NCI-H187 (cell line): Measurements from ENCODE around the gene UBA7.
A peak's percentile ranks its signal among the peaks of the same experiment; 100 is the strongest.
"Not testable (repeated sequence)": the region's sequence is repeated elsewhere in the genome, so short reads cannot be mapped to it uniquely, and the experiment has no call there.

Source experiments
- DNase-seq, 2 experiments: peaks; one replicate each; lab custom pipeline; 2025; lab: John Stamatoyannopoulos, UW

The UBA7 gene, protein sequence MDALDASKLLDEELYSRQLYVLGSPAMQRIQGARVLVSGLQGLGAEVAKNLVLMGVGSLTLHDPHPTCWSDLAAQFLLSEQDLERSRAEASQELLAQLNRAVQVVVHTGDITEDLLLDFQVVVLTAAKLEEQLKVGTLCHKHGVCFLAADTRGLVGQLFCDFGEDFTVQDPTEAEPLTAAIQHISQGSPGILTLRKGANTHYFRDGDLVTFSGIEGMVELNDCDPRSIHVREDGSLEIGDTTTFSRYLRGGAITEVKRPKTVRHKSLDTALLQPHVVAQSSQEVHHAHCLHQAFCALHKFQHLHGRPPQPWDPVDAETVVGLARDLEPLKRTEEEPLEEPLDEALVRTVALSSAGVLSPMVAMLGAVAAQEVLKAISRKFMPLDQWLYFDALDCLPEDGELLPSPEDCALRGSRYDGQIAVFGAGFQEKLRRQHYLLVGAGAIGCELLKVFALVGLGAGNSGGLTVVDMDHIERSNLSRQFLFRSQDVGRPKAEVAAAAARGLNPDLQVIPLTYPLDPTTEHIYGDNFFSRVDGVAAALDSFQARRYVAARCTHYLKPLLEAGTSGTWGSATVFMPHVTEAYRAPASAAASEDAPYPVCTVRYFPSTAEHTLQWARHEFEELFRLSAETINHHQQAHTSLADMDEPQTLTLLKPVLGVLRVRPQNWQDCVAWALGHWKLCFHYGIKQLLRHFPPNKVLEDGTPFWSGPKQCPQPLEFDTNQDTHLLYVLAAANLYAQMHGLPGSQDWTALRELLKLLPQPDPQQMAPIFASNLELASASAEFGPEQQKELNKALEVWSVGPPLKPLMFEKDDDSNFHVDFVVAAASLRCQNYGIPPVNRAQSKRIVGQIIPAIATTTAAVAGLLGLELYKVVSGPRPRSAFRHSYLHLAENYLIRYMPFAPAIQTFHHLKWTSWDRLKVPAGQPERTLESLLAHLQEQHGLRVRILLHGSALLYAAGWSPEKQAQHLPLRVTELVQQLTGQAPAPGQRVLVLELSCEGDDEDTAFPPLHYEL

DNA sequence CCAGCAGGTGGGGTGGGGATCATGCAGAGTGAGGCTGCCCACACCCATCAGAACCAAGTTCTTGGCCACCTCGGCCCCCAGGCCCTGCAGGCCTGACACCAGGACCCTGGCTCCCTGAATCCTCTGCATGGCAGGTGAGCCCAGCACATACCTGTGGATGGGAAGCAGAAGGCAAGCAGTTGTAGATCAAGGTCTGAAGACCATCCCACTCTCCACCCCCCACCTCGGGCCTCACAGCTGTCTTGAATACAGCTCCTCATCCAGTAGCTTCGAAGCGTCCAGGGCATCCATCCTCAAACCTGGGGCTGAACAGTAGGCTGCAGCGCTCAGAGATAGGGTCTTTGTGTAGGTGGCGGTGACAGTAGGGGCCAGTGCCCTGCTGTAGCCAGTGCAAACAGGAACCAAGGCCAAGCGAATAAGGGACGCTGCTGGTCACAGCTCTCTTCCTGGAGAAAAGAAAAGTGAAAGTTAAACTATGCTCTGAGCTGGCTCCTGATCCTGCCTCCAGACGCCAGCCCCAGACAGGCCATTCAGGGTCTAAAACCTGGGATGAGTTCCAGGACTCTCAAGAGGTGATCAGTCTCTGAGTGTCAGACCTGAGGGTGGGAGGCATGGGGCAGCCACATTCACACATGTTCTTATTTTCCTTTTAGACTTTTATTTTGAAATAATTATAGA is at the start of gene UBA7:
Gene UBA7 (minus strand): TSS at position 457 of the 678 bp plus-strand sequence. CDS start 166 bp downstream, at position 291.
- DNase-seq: no peak

DNA sequence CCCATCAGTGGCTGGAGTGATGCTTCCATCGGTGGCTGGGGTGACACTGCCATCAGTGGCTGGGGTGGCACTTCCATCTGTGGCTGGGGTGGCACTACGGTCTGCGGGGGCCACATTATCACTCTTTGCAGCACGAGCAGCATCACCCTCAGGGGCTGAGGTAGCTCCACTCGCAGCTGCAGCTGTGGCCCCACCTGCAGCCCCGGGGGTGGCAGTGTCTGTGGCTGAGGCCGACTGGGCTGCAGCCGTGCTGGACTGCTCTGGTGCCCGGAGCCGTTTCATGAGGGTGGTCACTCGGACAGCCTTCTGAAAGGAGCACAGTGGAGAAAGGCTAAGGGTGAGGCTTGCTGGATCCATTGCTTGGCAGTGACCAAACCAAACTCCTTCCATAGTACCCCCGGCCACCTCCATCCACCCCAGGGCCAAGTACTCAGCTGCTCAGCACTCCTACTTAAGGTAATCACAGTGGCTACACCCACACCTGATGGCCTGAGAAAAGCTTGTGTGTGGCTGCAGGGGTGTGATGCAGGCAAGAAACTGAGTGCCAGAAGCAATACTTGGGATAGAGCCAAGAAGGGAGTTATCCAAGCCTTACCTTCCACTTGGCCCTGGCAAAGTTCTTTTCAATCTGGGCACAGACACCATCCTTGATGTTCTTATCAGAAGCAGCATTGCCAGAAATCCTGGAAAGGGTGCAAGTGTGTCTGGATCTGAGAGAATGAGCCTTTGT is 46.0 kb upstream of the UBA7 start:
- DNase-seq: no peak

DNA sequence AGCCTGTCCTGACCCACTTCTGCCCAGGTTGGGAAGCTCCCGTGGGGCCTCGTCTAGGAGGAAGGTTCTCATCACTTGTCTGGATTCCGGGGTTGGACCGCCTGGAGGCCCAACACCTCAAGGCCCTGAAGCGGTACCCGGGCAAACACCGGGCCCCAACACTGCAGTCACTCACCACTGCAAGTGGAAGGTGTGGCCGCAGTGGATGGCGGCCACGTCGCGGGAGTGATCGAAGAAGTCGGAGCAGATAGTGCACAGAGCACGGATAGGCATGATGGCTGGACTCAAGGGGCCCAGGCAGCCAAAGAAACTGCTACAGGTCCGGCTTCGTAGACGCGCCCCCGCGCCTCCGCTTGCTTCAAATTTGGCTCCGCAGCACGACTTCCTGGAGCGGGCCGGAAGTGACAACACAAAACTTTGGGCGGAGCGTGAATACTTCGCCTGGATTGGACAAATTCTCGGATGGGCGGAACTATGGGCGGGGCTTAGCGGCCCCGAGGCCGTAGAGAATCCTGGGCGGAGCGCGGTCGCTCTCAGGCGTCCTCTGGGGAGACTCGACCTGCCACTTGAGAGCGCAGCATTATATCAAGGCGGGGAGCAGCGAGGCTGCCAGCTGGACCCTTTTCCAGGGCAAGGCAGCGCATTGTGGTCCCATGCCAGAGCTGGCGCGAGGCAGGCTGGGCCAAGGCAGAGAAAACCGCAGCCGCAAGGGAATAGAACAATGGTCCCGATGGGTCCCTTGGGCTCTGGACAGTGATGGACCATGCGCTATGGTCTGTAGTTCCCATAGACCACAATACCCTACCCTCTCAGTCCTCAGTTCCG is 42.6 kb upstream of the UBA7 start, which contains the start of gene TRAIP:
Gene TRAIP (minus strand): TSS at position 384 of the 825 bp plus-strand sequence. CDS start 111 bp downstream, at position 273.
- DNase-seq: peak; percentile 82 to 89

DNA sequence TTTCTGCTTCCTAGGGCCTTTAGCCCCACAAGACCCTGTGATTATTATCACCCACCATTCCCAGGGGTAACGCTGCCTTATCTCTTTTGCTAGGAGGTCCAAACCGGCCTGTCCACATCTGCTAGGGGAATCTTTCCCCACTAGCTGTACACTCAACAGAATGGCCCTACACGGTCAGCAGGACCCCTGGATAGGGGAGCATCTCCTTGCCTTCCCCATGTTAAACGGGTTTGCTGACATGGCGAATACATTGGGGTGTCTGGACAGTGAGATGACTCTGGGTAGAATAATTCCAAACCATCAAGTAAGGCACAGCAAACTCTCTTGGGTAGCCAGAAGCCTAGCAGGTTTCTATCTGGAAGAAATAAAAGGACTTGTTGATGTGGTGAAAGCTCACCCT is 41.9 kb upstream of the UBA7 start:
- DNase-seq: no peak

DNA sequence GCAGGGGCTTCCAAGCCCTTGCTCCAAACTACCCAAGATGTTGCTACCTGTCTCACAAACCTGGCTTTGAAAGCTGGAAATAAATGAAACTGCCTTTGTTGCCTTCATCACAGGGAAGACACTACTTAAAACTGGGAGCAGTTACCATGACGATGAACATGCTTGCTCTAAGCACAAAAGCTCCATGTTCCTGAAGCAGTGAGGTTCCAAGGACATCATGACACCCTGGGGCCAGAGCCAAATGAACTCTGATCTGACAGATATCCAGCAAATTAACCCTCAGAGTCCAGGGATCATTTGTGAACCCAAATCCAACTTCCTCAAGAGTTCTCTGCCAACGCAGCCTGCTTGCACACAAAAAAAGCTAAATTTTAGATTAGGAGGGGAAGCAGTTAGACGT is 31.9 kb upstream of the UBA7 start:
- no peak for DNase-seq

DNA sequence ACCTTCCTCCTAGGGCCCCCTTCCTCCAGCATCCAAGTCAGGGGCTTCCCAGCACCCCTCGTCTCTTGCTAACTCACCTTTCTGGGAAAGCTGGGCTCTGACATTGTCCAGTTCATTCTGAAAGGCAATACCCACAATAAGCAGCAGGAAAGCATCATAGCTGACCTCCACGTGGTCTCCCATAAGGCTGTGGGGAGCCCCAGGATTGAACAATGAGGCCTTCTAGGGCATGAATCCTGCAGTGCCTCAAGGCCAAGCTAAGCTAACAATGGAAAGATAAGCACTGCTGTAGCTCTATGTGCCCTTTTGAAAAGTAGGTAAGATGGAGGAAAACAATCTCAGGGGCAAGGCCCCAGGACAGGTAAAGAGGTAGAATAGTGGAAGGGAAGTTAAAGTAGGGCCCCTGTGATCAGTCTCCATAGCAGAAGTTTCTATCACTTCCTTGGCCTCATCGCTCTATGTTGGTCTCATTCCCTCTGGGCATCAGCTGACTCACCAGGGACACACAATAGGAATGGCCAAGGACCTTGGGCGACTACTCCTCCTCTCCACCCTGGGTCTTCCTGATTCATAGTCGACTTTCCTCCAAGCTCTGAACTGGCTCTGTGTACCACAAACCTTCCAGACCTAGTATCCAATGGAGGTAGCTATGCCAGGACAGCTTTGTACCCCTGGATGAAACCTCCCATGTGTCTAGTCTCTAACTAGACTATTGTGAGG is 30.9 kb upstream of the UBA7 start:
- no peak for DNase-seq

DNA sequence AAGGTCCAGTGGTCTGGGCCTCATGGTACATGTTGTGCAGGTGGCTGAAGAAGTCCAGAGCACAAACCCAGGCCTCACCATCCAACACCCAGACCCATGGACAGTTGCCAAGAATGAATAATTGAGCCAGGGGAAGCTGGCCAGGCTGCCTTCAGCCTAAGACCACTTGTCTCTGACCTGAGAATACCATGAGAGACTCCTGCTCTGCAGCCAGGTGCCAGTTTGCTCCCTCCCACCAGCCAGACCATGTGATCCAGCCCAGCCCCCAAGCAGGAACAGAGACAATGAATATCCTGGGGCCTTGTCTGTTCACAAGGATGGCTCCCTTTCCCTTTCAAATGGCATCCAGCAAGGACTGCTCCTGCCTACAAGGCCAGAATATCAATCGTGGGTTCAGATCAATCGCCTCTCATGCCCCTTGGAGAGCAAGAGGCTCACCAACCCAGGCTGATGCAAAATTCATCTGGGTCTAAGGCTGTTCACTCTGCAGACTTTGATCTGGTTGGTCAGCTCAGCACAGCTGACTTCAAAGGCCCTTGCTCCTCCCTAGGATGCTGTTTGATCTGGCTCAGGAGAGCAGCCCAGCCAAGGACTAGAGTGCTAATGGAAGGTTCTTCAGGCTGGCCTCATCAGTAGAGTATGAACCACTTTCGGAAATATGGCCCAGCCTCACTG is 29.2 kb upstream of the UBA7 start:
- no peak for DNase-seq

DNA sequence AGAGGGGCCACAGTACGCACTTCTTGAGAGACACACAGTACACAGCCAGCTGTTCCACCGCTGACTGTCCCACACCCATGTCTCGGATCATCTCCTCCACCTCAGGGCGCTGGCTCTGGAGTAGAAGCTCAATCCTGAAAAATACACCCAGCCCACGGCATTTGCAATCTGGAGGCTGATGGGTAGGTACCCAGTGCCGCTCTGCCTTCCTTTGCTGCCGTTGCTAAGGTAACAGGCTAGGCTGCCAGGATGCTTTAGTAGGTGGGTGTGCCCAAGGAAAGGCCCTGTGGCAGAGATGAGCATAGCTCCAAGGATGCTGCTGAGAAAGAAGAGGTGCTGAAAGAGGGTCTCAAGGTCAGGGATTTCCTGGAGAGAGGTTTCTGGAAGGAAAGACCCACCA is 28.1 kb upstream of the UBA7 start:
- no peak for DNase-seq

DNA sequence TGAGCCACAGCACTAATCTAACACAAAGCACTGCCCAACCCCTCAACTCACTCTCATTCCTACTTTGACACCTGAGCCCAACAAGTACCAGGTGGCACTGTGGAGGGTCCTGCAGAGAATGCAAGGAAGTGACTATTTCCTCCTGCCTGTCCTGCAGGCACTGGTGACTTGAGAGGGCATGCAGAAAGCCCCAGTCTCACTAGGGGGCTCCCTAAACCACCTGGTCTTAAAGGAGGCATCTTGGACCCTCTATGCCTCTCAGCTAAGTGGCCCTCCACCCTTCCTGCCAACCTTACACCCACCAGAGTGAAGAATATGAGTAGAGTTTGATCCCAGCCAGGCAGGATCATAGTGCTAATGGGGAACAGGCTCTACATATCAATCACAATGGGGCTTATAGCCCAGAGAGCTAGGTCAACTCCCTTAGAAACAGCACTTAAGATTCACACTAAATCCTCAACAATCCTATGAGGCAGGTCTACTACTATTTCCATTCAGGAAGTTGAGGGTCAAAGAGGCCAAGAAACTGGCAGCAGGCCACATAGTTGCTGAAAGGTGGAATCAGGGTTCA is 27.5 kb upstream of the UBA7 start:
- no peak for DNase-seq

DNA sequence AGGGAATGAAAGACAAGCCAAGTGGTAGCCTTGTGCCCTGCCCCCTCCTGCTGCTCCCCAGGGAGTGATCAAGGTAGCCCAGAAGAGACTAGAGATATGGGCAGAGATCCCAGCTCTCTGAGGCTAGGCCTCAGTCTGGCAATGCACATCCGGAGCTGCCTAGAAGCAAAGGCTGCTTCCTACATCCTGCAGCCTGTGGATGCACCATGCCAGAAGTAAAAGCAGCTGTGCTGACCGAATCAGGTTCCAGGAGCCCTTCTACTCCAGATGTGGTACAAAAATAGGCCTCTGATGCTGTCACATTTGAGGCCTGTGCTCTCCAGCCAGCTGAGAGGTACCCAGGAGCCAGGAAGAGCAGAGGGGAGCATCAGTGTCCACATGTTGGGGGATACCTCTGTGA is 26.6 kb upstream of the UBA7 start:
- DNase-seq: no peak

DNA sequence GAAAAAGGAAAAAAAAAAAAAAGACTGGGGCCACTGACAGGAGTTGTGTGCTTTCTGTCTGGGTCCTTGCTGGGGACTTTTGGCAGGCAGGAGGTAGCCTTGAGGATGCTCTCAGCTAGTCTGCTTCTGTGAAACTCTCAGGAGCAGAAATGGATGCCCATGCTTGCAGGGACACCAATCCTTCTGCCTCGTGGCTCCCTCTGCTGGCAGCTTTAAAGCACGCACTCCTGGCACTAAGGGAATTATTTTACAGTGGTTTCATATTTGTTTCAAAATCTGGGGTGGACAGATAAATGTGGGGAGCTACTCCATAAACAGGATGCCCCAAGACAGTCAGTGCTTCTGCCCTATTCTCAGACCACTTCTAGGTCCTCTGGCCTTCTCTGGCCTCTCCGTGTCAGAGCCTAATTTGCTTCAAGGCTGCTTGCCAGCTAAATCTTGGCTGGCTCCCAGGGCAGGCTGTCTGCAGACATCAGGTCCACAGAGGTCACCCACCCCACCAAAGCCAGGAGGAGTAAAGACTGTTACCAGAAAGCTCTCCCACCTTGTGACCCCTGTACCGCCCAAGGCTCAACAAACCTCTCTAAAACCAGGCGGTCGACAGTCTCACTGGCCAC is 25.5 kb upstream of the UBA7 start:
- DNase-seq: no peak

DNA sequence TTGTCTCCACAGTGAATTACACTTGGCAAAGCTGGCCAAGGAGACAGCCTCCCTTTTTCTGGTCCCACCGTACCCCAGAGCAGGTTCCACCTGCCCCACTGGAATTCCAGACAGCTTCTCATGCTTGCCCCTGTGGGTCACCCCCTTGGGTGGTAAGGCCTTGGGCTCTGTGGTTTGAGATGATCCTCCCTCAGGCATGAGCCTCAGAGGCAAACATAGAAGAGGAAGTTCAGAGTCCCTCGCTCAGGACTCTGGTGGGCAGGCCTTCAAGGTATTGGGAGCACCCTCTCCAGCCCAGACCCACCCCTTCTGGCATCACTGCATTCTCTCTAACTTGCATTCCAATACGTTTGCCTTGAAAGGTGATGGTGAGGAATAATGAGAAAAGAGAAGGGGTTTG is 17.6 kb upstream of the UBA7 start:
- no peak for DNase-seq

DNA sequence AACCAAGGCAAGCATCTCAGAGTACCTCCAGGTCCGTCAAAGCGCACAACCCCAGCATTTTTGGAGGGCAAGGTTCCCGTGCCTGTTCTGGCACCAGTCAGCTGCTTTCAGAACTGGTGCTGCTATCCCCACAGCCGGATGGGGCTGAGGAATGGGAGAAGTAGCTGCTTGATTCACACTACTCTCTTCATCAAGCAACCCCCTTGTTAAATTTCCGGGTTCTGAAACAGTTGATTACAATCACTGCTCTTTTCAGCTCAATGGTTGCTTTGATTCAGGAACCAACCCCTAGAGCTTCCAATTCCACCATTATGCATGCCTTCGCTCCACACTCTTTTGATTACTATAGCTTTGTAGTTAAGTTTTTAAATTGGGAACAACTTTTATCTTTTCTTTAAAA is 12.3 kb upstream of the UBA7 start:
- DNase-seq: no peak

DNA sequence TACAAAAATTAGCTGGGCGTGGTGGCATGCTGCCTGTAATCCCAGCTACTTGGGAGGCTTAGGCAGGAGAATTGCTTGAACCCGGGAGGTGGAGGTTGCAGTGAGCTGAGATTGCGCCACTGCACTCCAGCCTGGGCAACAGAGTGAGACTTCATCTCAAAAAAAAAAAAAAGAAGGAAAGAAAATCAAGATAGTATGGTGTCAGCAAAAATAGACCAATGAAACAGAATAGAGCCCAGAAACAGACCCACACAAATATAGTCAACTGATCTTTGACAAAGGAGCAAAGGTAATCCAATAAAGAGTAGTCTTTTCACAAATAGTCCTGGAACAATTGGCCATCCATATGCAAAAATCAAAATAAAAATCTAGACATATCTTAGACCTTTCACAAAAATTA is 9.4 kb upstream of the UBA7 start:
- not testable (repeated sequence) for DNase-seq

DNA sequence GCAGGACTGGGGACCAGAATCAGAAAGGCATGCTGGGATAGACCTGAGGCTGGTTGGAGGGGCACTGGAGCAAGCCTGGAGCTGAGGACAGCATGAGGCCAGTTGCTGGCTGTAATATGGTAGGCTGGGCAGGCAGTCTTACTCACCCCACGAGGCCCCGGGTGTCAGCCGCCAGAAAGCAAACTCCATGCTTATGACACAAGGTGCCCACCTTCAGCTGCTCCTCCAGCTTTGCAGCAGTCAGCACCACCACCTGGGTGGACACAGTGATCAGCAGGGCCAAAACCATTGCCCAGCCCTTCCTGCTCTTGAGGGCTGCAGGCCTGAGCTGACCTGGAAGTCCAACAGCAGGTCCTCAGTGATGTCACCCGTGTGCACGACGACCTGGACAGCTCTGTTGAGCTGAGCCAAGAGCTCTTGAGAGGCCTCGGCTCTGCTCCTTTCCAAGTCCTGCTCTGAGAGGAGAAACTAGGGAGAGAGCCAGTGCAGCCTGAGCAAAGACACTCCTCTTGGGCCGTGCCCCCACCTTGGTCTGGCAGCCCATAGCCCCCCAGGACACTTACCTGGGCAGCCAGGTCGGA is 747 bp downstream of the UBA7 start:
- no peak for DNase-seq

DNA sequence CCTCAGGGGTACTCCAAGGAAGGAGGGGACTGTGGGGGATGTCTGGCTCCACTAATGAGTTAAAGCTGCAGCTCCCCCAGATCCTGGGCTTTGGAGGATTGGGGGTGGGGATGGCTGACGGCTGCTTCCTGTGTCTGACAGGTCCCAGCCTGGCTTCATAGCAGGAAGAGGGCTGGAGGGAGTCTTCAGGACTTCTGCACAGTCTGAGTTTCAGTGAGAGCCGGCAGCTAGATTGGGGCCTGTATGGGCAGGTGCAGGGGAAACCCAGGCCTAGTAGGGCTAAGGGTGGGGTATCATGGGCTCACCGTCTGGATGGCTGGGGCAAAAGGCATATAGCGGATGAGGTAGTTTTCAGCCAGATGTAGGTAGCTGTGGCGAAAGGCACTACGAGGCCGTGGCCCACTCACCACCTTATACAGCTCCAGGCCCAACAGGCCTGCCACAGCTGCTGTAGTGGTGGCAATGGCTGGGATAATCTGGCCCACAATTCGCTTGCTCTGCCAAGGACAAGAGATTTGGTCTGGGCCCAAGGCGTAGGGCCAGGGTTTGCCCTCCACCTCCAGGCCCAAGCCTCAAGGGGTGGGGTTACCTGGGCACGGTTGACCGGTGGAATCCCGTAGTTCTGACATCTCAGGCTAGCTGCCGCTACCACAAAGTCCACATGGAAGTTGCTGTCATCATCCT is 6.2 kb downstream of the UBA7 start:
- DNase-seq: no peak

DNA sequence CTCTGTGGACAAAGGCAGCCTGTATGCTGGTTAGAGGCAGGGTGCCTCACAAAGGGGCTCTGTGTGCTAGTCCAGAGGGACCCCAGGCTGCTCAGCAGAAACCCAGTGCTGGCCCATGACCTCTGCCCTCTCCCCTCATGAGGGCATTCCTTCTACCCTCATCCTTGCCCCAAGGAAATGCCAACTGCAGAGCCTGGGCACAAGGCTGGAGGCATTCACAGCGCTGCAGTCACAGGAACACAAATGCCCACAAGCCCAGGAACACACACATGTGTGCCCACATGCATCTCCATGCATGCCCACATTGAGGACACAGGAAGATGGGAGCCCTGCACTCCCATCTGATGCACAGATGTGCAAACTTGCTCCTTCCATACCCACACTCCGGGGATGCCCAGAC is 6.9 kb downstream of the UBA7 start:
- no peak for DNase-seq
